Right ventricle myocardium superior (tissue), 1 donor: ENCODE data around the gene NEMP2. TPM values are rescaled to one million over a fixed set of nuclear protein-coding genes. Genes with fewer than 3 reads are reported as not detected.

Experiments used
- ATAC-seq: fragments of 200-7000 bp; cut with Tn5 transposase; one replicate; pipeline ENCODE4 v1.9.1; 2020; ENCODE audit warnings: mild to moderate bottlenecking; ENCODE audit not compliant: poor library complexity
- DNase-seq: peaks from one replicate; pipeline ENCODE4 v3.0.0-alpha.2; 2020
- intact Hi-C: fragments of 100-400 bp; cut with DNase I; formaldehyde crosslinking; loops from one replicate; pipeline ENCODE4 v1.11.2; 2022
- long read RNA-seq: library from polyadenylated mRNA; unstranded; transcript quantifications from one replicate; pipeline ENCODE4 v2.0.0, GENCODE V29; 2021
- total RNA-seq: library from RNA; stranded (reverse); fragmentation: NEBNext Ultra II Directional; extraction: Animal tissue kit (Norgen Biotek cat#: 25700); gene quantifications from one replicate; pipeline ENCODE4 v1.2.1, GENCODE V29; 2021
- donor health status: DM: no; HTN: yes; CAD: no; lungs with severe emphysema.

The NEMP2 gene
- 1.7 TPM for total RNA-seq
- long read RNA-seq, full-length matches to known transcripts, result 1 of 4 reads
- long read RNA-seq, partial matches to known transcripts, result 0 of 4 reads
- long read RNA-seq, other reads (novel, unspliced or antisense), result 3 of 4 reads

GRCh38 chr2:190534310-190535120, at the start of gene NEMP2:
Gene NEMP2 (minus strand): TSS chr2:190534722. CDS start chr2:190534655, 67 bp downstream.
- intact Hi-C loops, result loop anchor here (5.0 kb wide), 1 partner anchor 118 kb away; no protein-coding TSS in a partner anchor
- peak; percentile 92 for DNase-seq
- ATAC-seq, result peak; percentile 97

GRCh38 chr2:190583507-190584337, 49.2 kb upstream of the NEMP2 start:
- intact Hi-C loops, result no loop called here
- ATAC-seq (peak; percentile 65), DNase-seq (peak; percentile 74)

- intact Hi-C loops, result no loop called here
- no peak for DNase-seq
- ATAC-seq, result no peak
Observed at GRCh38 chr2:190582736-190583506, 48.4 kb upstream of the NEMP2 start.

- intact Hi-C loops, result no loop called here
- DNase-seq (no peak), ATAC-seq (no peak)
Observed at GRCh38 chr2:190582019-190582418, 47.5 kb upstream of the NEMP2 start.

- DNase-seq, result no peak
- intact Hi-C loops, result no loop called here
- ATAC-seq, result no peak
Observed at GRCh38 chr2:190579915-190580846, 45.7 kb upstream of the NEMP2 start.

- ATAC-seq, result no peak
- no peak for DNase-seq
- intact Hi-C loops, result no loop called here
Observed at GRCh38 chr2:190579058-190579410, 44.5 kb upstream of the NEMP2 start.

- DNase-seq (no peak), ATAC-seq (peak; percentile 68)
- intact Hi-C loops, result no loop called here
Observed at GRCh38 chr2:190578158-190579057, 43.9 kb upstream of the NEMP2 start.

GRCh38 chr2:190576573-190576972, 42.1 kb upstream of the NEMP2 start:
- DNase-seq, result no peak
- ATAC-seq, result peak; percentile 71
- intact Hi-C loops, result no loop called here

- intact Hi-C loops, result no loop called here
- DNase-seq (no peak), ATAC-seq (no peak)
Observed at GRCh38 chr2:190575263-190575662, 40.7 kb upstream of the NEMP2 start.

- no peak for ATAC-seq
- DNase-seq, result no peak
- intact Hi-C loops, result no loop called here
Observed at GRCh38 chr2:190574169-190574568, 39.6 kb upstream of the NEMP2 start.

GRCh38 chr2:190572246-190572645, 37.7 kb upstream of the NEMP2 start:
- no peak for ATAC-seq

GRCh38 chr2:190571686-190572085, 37.2 kb upstream of the NEMP2 start:
- intact Hi-C loops, result no loop called here
- ATAC-seq (no peak), DNase-seq (no peak)

More at GRCh38 chr2:190572246-190572645, 37.7 kb upstream of the NEMP2 start:
- intact Hi-C loops, result no loop called here
- no peak for DNase-seq

GRCh38 chr2:190570871-190571270, 36.3 kb upstream of the NEMP2 start:
- ATAC-seq, result no peak
- intact Hi-C loops, result no loop called here
- DNase-seq, result no peak

- no peak for DNase-seq
- intact Hi-C loops, result no loop called here
- no peak for ATAC-seq
Observed at GRCh38 chr2:190569994-190570755, 35.7 kb upstream of the NEMP2 start.

- intact Hi-C loops, result no loop called here
- no peak for DNase-seq
- no peak for ATAC-seq
Observed at GRCh38 chr2:190564838-190565237, 30.3 kb upstream of the NEMP2 start.

GRCh38 chr2:190563646-190564045, 29.1 kb upstream of the NEMP2 start:
- ATAC-seq, result no peak
- no peak for DNase-seq
- intact Hi-C loops, result no loop called here
